ENCODE results near the gene ADD2. TPM values are rescaled to one million over a fixed set of nuclear protein-coding genes. Genes with fewer than 3 reads are reported as not detected.

Gene ADD2
- total RNA-seq, 4 donors from 2014 or later = 0.42 to 2.4 (median 1.3) TPM

- WGBS, 2 donors = 64 to 74% methylated on average over 7 of the region's 7 CpGs
- DNase-seq = no peak
- Histone ChIP-seq H3K27ac (no peak overlapping the region), H3K9me3 (no peaks in the 10 kb centered on the region), H3K4me3 (peak overlapping the region in 1 of 4 donors; percentile 66), H3K27me3 (peaks cover 0 to 100% (median 14%) of the 10 kb centered on the region in 4 donors), H3K4me1 (peaks cover 10 to 17% (median 15%) of the 10 kb centered on the region in 3 donors), H3K36me3 (no peaks in the 10 kb centered on the region)
- TF ChIP-seq POLR2A (IDR thresholded peaks at IDR 0.05) = no peak
- TF ChIP-seq CTCF (IDR thresholded peaks at IDR 0.05) = no peak
- intact Hi-C loops (cut with DNase I) = no loop called here
These were observed 638 bp upstream of the ADD2 start for GRCh38 chr2:70768590-70769085.

DNA sequence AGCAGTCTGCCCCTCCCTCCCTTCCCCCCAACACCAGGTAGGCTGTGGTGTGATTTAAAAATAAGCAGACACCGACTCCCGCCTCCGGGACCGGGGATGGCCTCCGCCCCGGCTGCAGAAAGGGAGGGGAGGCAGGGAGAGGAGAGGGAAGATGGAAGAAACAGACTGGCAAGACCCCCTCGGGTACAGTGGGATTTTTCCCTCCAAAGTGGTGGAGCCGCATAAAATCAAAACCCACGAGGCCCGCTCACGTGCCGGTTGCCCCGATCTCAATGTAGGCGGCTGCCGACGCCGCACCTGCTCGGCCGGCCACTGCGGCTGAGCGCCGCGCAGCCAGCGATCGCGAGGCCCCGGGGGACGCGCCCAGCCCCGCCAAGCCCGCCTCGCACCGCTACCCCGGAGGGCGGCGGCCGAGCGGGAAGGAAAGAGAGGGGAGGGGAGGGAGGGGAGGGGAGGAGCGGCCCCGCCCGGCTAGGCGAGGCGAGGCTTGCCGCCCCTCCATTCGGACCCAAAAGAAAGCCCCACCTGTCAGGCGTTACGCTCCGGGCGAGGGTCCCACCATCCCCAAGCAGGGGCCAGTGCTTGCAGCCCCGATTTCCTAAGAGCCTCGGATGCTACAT, 811 bp downstream of the ADD2 start:
- H3K27ac ChIP-seq = peak overlapping the region in 2 of 4 donors; percentile 34 to 47
- intact Hi-C loops (cut with DNase I) = no loop called here
- H3K9me3 ChIP-seq = no peaks in the 10 kb centered on the region
- no peak for TF ChIP-seq POLR2A (IDR thresholded peaks at IDR 0.05)
- TF ChIP-seq CTCF (IDR thresholded peaks at IDR 0.05) = no peak
- H3K27me3 ChIP-seq = peaks cover 0 to 98% (median 14%) of the 10 kb centered on the region in 4 donors
- no peaks in the 10 kb centered on the region for H3K36me3 ChIP-seq
- 0 to 1% methylated on average over 6 to 8 of the region's 51 CpGs for WGBS, 2 donors
- H3K4me1 ChIP-seq = peaks cover 10 to 17% (median 15%) of the 10 kb centered on the region in 3 donors
- H3K4me3 ChIP-seq = peak overlapping the region; percentile 19 to 66 (median 40)
- no peak for DNase-seq

GRCh38 chr2:70766357-70767078, 1.5 kb downstream of the ADD2 start:
- Histone ChIP-seq H3K27ac (no peak overlapping the region), H3K9me3 (no peaks in the 10 kb centered on the region), H3K4me1 (peaks cover 10 to 17% (median 15%) of the 10 kb centered on the region in 3 donors), H3K36me3 (no peaks in the 10 kb centered on the region), H3K27me3 (peaks cover 0 to 97% (median 14%) of the 10 kb centered on the region in 4 donors), H3K4me3 (peak overlapping the region in 3 of 4 donors; percentile 35 to 66 (median 46))
- intact Hi-C loops (cut with DNase I) = no loop called here
- 12 to 13% methylated on average over 7 of the region's 7 CpGs for WGBS, 2 donors
- TF ChIP-seq CTCF (IDR thresholded peaks at IDR 0.05) = no peak
- no peak for TF ChIP-seq POLR2A (IDR thresholded peaks at IDR 0.05)
- DNase-seq = no peak

- 80 to 86% methylated on average over 7 of the region's 7 CpGs for WGBS, 2 donors
- intact Hi-C loops (cut with DNase I) = no loop called here
- no peak for TF ChIP-seq POLR2A (IDR thresholded peaks at IDR 0.05)
- no peak for TF ChIP-seq CTCF (IDR thresholded peaks at IDR 0.05)
- H3K36me3 ChIP-seq = no peaks in the 10 kb centered on the region
- no peak overlapping the region for H3K4me3 ChIP-seq
- no peak overlapping the region for H3K27ac ChIP-seq
- H3K9me3 ChIP-seq = no peaks in the 10 kb centered on the region
- H3K4me1 ChIP-seq = peaks cover 10 to 17% (median 15%) of the 10 kb centered on the region in 3 donors
- no peak for DNase-seq
- peaks cover 0 to 87% (median 14%) of the 10 kb centered on the region in 4 donors for H3K27me3 ChIP-seq
These were observed 2.5 kb downstream of the ADD2 start for GRCh38 chr2:70765507-70765906.

DNA sequence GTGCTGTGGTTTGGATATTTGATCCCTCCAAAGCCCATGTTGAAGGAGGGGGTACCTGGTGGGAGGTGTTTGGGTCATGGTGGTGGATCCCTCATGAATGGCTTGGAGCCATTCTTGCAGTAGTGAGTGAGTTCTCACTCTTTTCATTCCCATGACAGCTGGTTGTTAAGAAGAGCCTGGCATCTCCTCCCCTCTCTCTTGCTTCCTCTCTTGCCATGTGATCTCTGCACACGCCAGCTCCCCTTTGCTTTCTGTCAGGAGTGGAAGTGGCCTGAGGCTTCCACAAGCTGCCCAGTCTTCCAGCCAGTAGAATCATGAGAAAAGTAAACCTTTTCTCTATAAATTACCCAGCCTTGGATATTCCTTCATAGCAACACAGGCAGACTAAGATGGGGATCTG, 8.6 kb downstream of the ADD2 start:
- H3K4me3 ChIP-seq = no peak overlapping the region
- H3K4me1 ChIP-seq = no peaks in the 10 kb centered on the region
- WGBS, 2 donors = 27 to 100% methylated on average over 1 of the region's 1 CpG
- no peaks in the 10 kb centered on the region for H3K36me3 ChIP-seq
- TF ChIP-seq POLR2A (IDR thresholded peaks at IDR 0.05) = no peak
- no peak for TF ChIP-seq CTCF (IDR thresholded peaks at IDR 0.05)
- DNase-seq = no peak
- no peaks in the 10 kb centered on the region for H3K9me3 ChIP-seq
- peaks cover 0 to 79% (median 0%) of the 10 kb centered on the region in 4 donors for H3K27me3 ChIP-seq
- intact Hi-C loops (cut with DNase I) = no loop called here
- H3K27ac ChIP-seq = no peak overlapping the region
